Keratinocyte (primary cell): Measurements from ENCODE around the gene BMPER. TPM values are rescaled to one million over a fixed set of nuclear protein-coding genes. Genes with fewer than 3 reads are reported as not detected.

Experiments used
- DNase-seq: peaks from one replicate; pipeline ENCODE4 v3.0.0-alpha.2; 2011; ENCODE audit warnings: low read depth, missing footprints, low spot score
- FAIRE-seq: peaks from 2 replicates; lab custom pipeline; 2011; peaks lifted over from hg19 to GRCh38; lab: Jason Lieb, UNC
- H2AFZ ChIP-seq: 2 replicates; pipeline ENCODE4 v1.6.0; 2012; ENCODE audit warnings: low read length, control low read depth, inconsistent platforms; ENCODE audit not compliant: control insufficient read depth
- H3K27ac ChIP-seq: 2 replicates; pipeline ENCODE4 v1.5.1; 2011; ENCODE audit warnings: low read length; ENCODE audit not compliant: control insufficient read depth, insufficient read depth
- H3K27me3 ChIP-seq: 3 replicates; pipeline ENCODE4 v1.6.0; 2011; ENCODE audit warnings: low read length; ENCODE audit not compliant: control insufficient read depth, insufficient read depth; ENCODE audit errors: extremely low read depth
- H3K36me3 ChIP-seq, 2 experiments: 2 replicates in 1 of 2; 3 replicates in 1 of 2; pipeline ENCODE4 v1.5.1; 2011; ENCODE audit warnings: low read length in 2 of 2, mild to moderate bottlenecking in 1 of 2; ENCODE audit not compliant: control insufficient read depth in 2 of 2, insufficient read depth in 2 of 2; ENCODE audit errors: extremely low read depth in 1 of 2
- H3K4me1 ChIP-seq: 3 replicates; pipeline ENCODE4 v1.5.1; 2011; ENCODE audit warnings: low read length; ENCODE audit not compliant: control insufficient read depth, insufficient read depth; ENCODE audit errors: extremely low read depth
- H3K4me2 ChIP-seq: 3 replicates; pipeline ENCODE4 v1.6.0; 2011; ENCODE audit warnings: low read depth, low read length; ENCODE audit not compliant: control insufficient read depth, insufficient read depth; ENCODE audit errors: extremely low read depth
- H3K4me3 ChIP-seq, 3 experiments: fragments of 200-600 bp in 1 of 3; sonication (generic) in 1 of 3; 2 replicates in 2 of 3; 3 replicates in 1 of 3; pipeline ENCODE4 v1.5.1; 2011 to 2016; ENCODE audit warnings: low read length in 3 of 3, mild to moderate bottlenecking in 3 of 3, control low read depth in 2 of 3, inconsistent platforms in 1 of 3, low read depth in 1 of 3, mixed read lengths in 1 of 3, mixed run types in 1 of 3, moderate library complexity in 1 of 3; ENCODE audit not compliant: control insufficient read depth in 2 of 3, insufficient read depth in 2 of 3; ENCODE audit errors: extremely low read depth in 1 of 3
- H3K79me2 ChIP-seq: 2 replicates; pipeline ENCODE4 v1.6.0; 2012; ENCODE audit warnings: low read length; ENCODE audit not compliant: control insufficient read depth, insufficient read depth
- H3K9ac ChIP-seq: 3 replicates; pipeline ENCODE4 v1.6.0; 2011; ENCODE audit warnings: low read length; ENCODE audit not compliant: control insufficient read depth, insufficient read depth; ENCODE audit errors: extremely low read depth
- H3K9me1 ChIP-seq: 3 replicates; pipeline ENCODE4 v1.6.0; 2011; ENCODE audit warnings: low read length; ENCODE audit not compliant: control insufficient read depth, insufficient read depth; ENCODE audit errors: extremely low read depth
- H3K9me3 ChIP-seq: 2 replicates; pipeline ENCODE4 v1.5.1; 2012; ENCODE audit warnings: low read depth, low read length; ENCODE audit not compliant: control insufficient read depth
- H4K20me1 ChIP-seq: 3 replicates; pipeline ENCODE4 v1.6.0; 2011; ENCODE audit warnings: low read length; ENCODE audit not compliant: control insufficient read depth, insufficient read depth; ENCODE audit errors: extremely low read depth
- CTCF ChIP-seq, 3 experiments: IDR thresholded peaks in 1 of 3; conservative IDR thresholded peaks in 1 of 3; optimal IDR thresholded peaks in 1 of 3; 2 replicates in 2 of 3; 3 replicates in 1 of 3; pipeline versions ENCODE3 to v1.5.1; 2011; ENCODE audit warnings: low read length in 3 of 3, mild to moderate bottlenecking in 3 of 3, moderate library complexity in 2 of 3, control low read depth in 1 of 3, inconsistent platforms in 1 of 3; ENCODE audit not compliant: insufficient read depth in 2 of 3; ENCODE audit errors: extremely low read depth in 1 of 3
- EZH2 ChIP-seq: IDR thresholded peaks from one replicate; pipeline ENCODE4 v1.6.1; 2012; ENCODE audit warnings: inconsistent platforms, mild to moderate bottlenecking, low read length, moderate library complexity
- dilution Hi-C: fragments of 300-500 bp; cut with MboI; formaldehyde crosslinking; loops from one replicate; pipeline ENCODE4 v1.7.0; 2020; ENCODE audit warnings: low sequenced_read_pairs; ENCODE audit not compliant: extremely low pct_ligation_motif_present
- polyA plus RNA-seq, 5 experiments: library from polyadenylated mRNA; depleted of rRNA in 3 of 5; stranded (reverse) in 3 of 5; stranded (forward) in 1 of 5; unstranded in 1 of 5; fragments of >200 nt; gene quantifications; 1 replicate in 1 of 5; 2 replicates in 3 of 5; 3 replicates in 1 of 5; pipeline versions ENCODE4 v1.2.1 to v1.2.3, GENCODE V29; 2011 to 2012; ENCODE audit warnings: missing spikeins in 2 of 5, low read depth in 1 of 5, low replicate concordance in 1 of 5

BMPER gene
- polyA plus RNA-seq, 1 donor (not counting 4 experiments of a cell fraction or from before 2014, with no cell fraction given), result 0.67 TPM

- Histone ChIP-seq H3K4me1 (peaks cover 8% of the 10 kb centered on the region), H3K27ac (no peak overlapping the region), H3K79me2 (no peaks in the 10 kb centered on the region), H2AFZ (no peak overlapping the region), H3K36me3 (no peaks in the 10 kb centered on the region), H3K4me2 (no peak overlapping the region), H3K9ac (no peak overlapping the region), H3K27me3 (peaks cover 4% of the 10 kb centered on the region), H4K20me1 (no peaks in the 10 kb centered on the region), H3K4me3 (no peak overlapping the region), H3K9me1 (no peaks in the 10 kb centered on the region), H3K9me3 (no peaks in the 10 kb centered on the region)
- dilution Hi-C loops, result loop anchor here (5.0 kb wide), 1 partner anchor 95 kb away; no protein-coding TSS in a partner anchor
- no peak for DNase-seq
- TF ChIP-seq CTCF (optimal IDR thresholded peaks at IDR 0.05 in 1 of 3, IDR thresholded peaks at IDR 0.05 in 1 of 3, conservative IDR thresholded peaks at IDR 0.05 in 1 of 3; ENCODE audit: extremely low read depth in 1 of 3, insufficient read depth in 2 of 3, low read length in 3 of 3) (no peak), EZH2 (no peak)
- FAIRE-seq, result no peak
Observed at GRCh38 chr7:33902746-33903145, 2.6 kb upstream of the BMPER start.

GRCh38 chr7:33903791-33904680 is 1.3 kb upstream of the BMPER start:
- H3K4me2 ChIP-seq, result peak overlapping the region; percentile 99
- peak overlapping the region; percentile 51 to 85 (median 79) for H3K4me3 ChIP-seq
- H4K20me1 ChIP-seq, result no peaks in the 10 kb centered on the region
- peaks cover 4% of the 10 kb centered on the region for H3K27me3 ChIP-seq
- no peak for DNase-seq
- no peaks in the 10 kb centered on the region for H3K79me2 ChIP-seq
- H3K27ac ChIP-seq, result peak overlapping the region; percentile 20
- TF ChIP-seq EZH2, result no peak
- peak in 1 of 3 experiments; percentile 18 for TF ChIP-seq CTCF (optimal IDR thresholded peaks at IDR 0.05 in 1 of 3, IDR thresholded peaks at IDR 0.05 in 1 of 3, conservative IDR thresholded peaks at IDR 0.05 in 1 of 3; ENCODE audit: extremely low read depth in 1 of 3, insufficient read depth in 2 of 3, low read length in 3 of 3)
- peak; percentile 53 for FAIRE-seq
- H3K4me1 ChIP-seq, result peaks cover 8% of the 10 kb centered on the region
- dilution Hi-C loops, result loop anchor here (5.0 kb wide), 1 partner anchor 97 kb away; no protein-coding TSS in a partner anchor
- no peaks in the 10 kb centered on the region for H3K9me3 ChIP-seq
- H3K9me1 ChIP-seq, result no peaks in the 10 kb centered on the region
- peak overlapping the region; percentile 97 for H2AFZ ChIP-seq
- H3K36me3 ChIP-seq, result no peaks in the 10 kb centered on the region
- peak overlapping the region; percentile 79 for H3K9ac ChIP-seq
